Measurements from ENCODE around the gene LZTS2. TPM values are rescaled to one million over a fixed set of nuclear protein-coding genes. Genes with fewer than 3 reads are reported as not detected.
"Not testable (repeated sequence)": the region's sequence is repeated elsewhere in the genome, so short reads cannot be mapped to it uniquely, and the experiment has no call there.

LZTS2 gene
- total and polyA plus RNA-seq, 10 of the 15 experiments (the other 5 are each of a cell fraction or from before 2014, with no cell fraction given): 0.08 to 13.4 (median 7.2) TPM

DNA sequence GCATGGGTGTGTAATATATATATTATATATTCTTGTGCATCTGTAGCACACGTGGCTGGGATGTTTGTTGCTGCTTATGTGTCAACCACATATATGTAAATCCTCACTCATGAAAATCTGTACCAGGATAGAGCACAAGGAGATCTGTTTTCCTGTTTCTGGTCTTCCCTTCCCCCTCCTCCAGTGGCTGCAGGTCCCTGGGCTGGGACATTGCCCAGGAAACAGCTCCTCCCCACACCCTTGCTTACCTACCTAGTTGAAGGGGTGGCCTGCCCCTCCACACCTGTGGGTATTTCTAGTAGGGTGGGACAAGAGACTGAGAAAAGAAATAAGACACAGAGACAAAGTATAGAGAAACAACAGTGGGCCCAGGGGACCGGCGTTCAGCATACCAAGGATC lies 33.7 kb downstream of the LZTS2 start (continued):
- TF ChIP-seq, protein P1, sequence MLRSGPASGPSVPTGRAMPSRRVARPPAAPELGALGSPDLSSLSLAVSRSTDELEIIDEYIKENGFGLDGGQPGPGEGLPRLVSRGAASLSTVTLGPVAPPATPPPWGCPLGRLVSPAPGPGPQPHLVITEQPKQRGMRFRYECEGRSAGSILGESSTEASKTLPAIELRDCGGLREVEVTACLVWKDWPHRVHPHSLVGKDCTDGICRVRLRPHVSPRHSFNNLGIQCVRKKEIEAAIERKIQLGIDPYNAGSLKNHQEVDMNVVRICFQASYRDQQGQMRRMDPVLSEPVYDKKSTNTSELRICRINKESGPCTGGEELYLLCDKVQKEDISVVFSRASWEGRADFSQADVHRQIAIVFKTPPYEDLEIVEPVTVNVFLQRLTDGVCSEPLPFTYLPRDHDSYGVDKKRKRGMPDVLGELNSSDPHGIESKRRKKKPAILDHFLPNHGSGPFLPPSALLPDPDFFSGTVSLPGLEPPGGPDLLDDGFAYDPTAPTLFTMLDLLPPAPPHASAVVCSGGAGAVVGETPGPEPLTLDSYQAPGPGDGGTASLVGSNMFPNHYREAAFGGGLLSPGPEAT (IDR thresholded peaks at IDR 0.05; ENCODE audit: low read depth): no peak
- TF ChIP-seq REST (IDR thresholded peaks at IDR 0.05; ENCODE audit: low read depth, low read length): no peak

DNA sequence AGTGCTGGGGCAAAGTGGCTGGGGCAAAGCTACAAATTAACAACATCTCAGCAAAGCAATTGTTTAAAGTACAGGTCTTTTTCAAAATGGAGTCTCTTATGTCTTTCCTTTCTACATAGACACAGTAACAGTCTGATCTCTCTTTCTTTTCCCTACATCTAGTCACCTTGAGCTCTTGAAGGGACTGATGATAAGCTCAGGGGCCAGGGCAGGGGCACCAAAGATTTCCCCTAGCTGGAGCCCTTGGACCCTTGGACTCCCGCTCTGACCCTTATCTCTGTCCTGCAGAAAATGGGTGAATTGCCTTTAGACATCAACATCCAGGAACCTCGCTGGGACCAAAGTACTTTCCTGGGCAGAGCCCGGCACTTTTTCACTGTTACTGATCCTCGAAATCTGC lies 34.8 kb downstream of the LZTS2 start:
- ATAC-seq; H3K27me3 ChIP-seq (replicated peaks in 1 of 2; ENCODE audit: control insufficient read depth in 2 of 2, insufficient read depth in 2 of 2, low read length in 1 of 2); H4K20me1 ChIP-seq (ENCODE audit: control insufficient read depth, insufficient read depth); H3K4me3 ChIP-seq; BruUV-seq (replicated peaks); H3K27ac ChIP-seq (ENCODE audit: control insufficient read depth, insufficient read depth); FAIRE-seq; H3K79me2 ChIP-seq (ENCODE audit: control insufficient read depth, insufficient read depth, low read length); H3K4me2 ChIP-seq (ENCODE audit: control insufficient read depth, insufficient read depth); H2AFZ ChIP-seq (ENCODE audit: control insufficient read depth, low read depth, low read length); H3K9ac ChIP-seq (ENCODE audit: control insufficient read depth, insufficient read depth, low read length); H3K9me3 ChIP-seq (replicated peaks; ENCODE audit: control insufficient read depth, insufficient read depth, low read length); POLR2A ChIA-PET; H3K36me3 ChIP-seq (ENCODE audit: control insufficient read depth in 2 of 2, insufficient read depth in 2 of 2, low read length in 1 of 2); in situ Hi-C loops (cut with MboI); DNase-seq (ENCODE audit: low read depth, low spot score): not testable (repeated sequence)
- RAD21 ChIA-PET (ENCODE audit: unreplicated experiment): interaction anchor here (0.6 kb wide), 1 partner anchor 8 kb away, joined by 3 read pairs; no protein-coding TSS in a partner anchor
- CTCF ChIA-PET: interaction anchor here (1.1 to 2.1 kb wide), 3 partner anchors 8 to 20 kb away, joined by 4 to 11 read pairs (median 5); no protein-coding TSS in a partner anchor
- peaks cover 21% of the 10 kb centered on the region for H3K4me1 ChIP-seq (ENCODE audit: control insufficient read depth, insufficient read depth, low read length)
- WGBS (ENCODE audit: insufficient coverage, insufficient replicate concordance, low lambda C conversion rate, missing lambda C conversion rate): 80% methylated on average over 4 of the region's 4 CpGs
- SMC1A ChIA-PET (ENCODE audit: uncharacterized antibody, unreplicated experiment): interaction anchor here (2.2 kb wide), 1 partner anchor 9 kb away, joined by 5 read pairs; no protein-coding TSS in a partner anchor
- intact Hi-C loops (cut with micrococcal nuclease; ENCODE audit: unreplicated experiment): loop anchor here (5.0 kb wide), 1 partner anchor 33 kb away; no protein-coding TSS in a partner anchor
